DND-41 (cell line): ENCODE data around the gene SDR42E1.
"Not testable (repeated sequence)": the region's sequence is repeated elsewhere in the genome, so short reads cannot be mapped to it uniquely, and the experiment has no call there.

ENCODE experiments used
- ATAC-seq: fragments of 200-7000 bp; cut with Tn5 transposase; 3 replicates; pipeline ENCODE4 v1.9.1; 2021; ENCODE audit warnings: low read depth; ENCODE audit not compliant: insufficient read depth
- DNase-seq: peaks from one replicate; pipeline ENCODE4 v3.0.0-alpha.2; 2020
- H2AFZ ChIP-seq: 2 replicates; pipeline ENCODE4 v1.6.0; 2012; ENCODE audit warnings: low read depth, low read length
- H3K27ac ChIP-seq: 2 replicates; pipeline ENCODE4 v1.5.1; 2012; ENCODE audit warnings: low read length, inconsistent platforms
- H3K27me3 ChIP-seq: fragments of 200-600 bp; sonication (generic); 2 replicates; pipeline ENCODE4 v1.6.0; 2012; ENCODE audit warnings: low read length, mild to moderate bottlenecking, inconsistent platforms; ENCODE audit not compliant: insufficient read depth, poor library complexity
- H3K36me3 ChIP-seq: 2 replicates; pipeline ENCODE4 v1.5.1; 2012; ENCODE audit warnings: low read length, inconsistent platforms; ENCODE audit not compliant: insufficient read depth
- H3K4me1 ChIP-seq: 2 replicates; pipeline ENCODE4 v1.5.1; 2012; ENCODE audit warnings: mild to moderate bottlenecking, low read length; ENCODE audit not compliant: insufficient read depth
- H3K4me2 ChIP-seq: 2 replicates; pipeline ENCODE4 v1.6.0; 2012; ENCODE audit warnings: mild to moderate bottlenecking, moderate library complexity, low read length, inconsistent platforms; ENCODE audit not compliant: insufficient read depth
- H3K4me3 ChIP-seq, 2 experiments: fragments of 200-600 bp in 1 of 2; shearing (Covaris generic) in 1 of 2; 2 replicates each; pipeline ENCODE4 v1.5.1; 2012 to 2016; ENCODE audit warnings: inconsistent platforms in 2 of 2, low read length in 2 of 2, mild to moderate bottlenecking in 2 of 2, low read depth in 1 of 2, moderate library complexity in 1 of 2
- H3K79me2 ChIP-seq: 2 replicates; pipeline ENCODE4 v1.6.0; 2012; ENCODE audit warnings: low read length, inconsistent platforms; ENCODE audit not compliant: insufficient read depth
- H3K9ac ChIP-seq: 2 replicates; pipeline ENCODE4 v1.6.0; 2012; ENCODE audit warnings: low read depth, mild to moderate bottlenecking, inconsistent platforms, low read length, moderate library complexity
- H3K9me3 ChIP-seq: 2 replicates; pipeline ENCODE4 v1.5.1; 2012; ENCODE audit warnings: low read length, moderate library complexity, mild to moderate bottlenecking, inconsistent platforms; ENCODE audit not compliant: insufficient read depth, severe bottlenecking
- H4K20me1 ChIP-seq: 2 replicates; pipeline ENCODE4 v1.6.0; 2012; ENCODE audit warnings: low read length; ENCODE audit not compliant: insufficient read depth
- EZH2 ChIP-seq: IDR thresholded peaks from 3 replicates; pipeline ENCODE4 v1.6.1; 2012; ENCODE audit warnings: borderline replicate concordance, low read depth, mild to moderate bottlenecking, moderate library complexity, low read length, inconsistent platforms; ENCODE audit not compliant: severe bottlenecking
- TF ChIP-seq, protein P1 (sequence below): IDR thresholded peaks from 2 replicates; pipeline ENCODE4 v1.5.1; 2012; ENCODE audit warnings: borderline replicate concordance, low read length, moderate library complexity, mild to moderate bottlenecking; ENCODE audit not compliant: poor library complexity, severe bottlenecking; ENCODE audit errors: extremely low read depth

The SDR42E1 gene

GRCh38 chr16:82016263-82016662, 5.0 kb upstream of the SDR42E1 start:
- DNase-seq (no peak), ATAC-seq (no peak)
- H3K9ac ChIP-seq: no peak overlapping the region
- H2AFZ ChIP-seq: no peak overlapping the region
- TF ChIP-seq EZH2: no peak
- TF ChIP-seq, protein P1, sequence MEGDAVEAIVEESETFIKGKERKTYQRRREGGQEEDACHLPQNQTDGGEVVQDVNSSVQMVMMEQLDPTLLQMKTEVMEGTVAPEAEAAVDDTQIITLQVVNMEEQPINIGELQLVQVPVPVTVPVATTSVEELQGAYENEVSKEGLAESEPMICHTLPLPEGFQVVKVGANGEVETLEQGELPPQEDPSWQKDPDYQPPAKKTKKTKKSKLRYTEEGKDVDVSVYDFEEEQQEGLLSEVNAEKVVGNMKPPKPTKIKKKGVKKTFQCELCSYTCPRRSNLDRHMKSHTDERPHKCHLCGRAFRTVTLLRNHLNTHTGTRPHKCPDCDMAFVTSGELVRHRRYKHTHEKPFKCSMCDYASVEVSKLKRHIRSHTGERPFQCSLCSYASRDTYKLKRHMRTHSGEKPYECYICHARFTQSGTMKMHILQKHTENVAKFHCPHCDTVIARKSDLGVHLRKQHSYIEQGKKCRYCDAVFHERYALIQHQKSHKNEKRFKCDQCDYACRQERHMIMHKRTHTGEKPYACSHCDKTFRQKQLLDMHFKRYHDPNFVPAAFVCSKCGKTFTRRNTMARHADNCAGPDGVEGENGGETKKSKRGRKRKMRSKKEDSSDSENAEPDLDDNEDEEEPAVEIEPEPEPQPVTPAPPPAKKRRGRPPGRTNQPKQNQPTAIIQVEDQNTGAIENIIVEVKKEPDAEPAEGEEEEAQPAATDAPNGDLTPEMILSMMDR: peak; percentile 43
- H3K9me3 ChIP-seq: peaks cover 7% of the 10 kb centered on the region
- no peaks in the 10 kb centered on the region for H3K4me1 ChIP-seq
- no peaks in the 10 kb centered on the region for H4K20me1 ChIP-seq
- H3K27ac ChIP-seq: no peak overlapping the region
- H3K27me3 ChIP-seq: peaks cover 6% of the 10 kb centered on the region
- no peaks in the 10 kb centered on the region for H3K36me3 ChIP-seq
- no peak overlapping the region for H3K4me3 ChIP-seq
- no peaks in the 10 kb centered on the region for H3K79me2 ChIP-seq
- no peak overlapping the region for H3K4me2 ChIP-seq

GRCh38 chr16:82013139-82013538, 1.9 kb upstream of the SDR42E1 start:
- Histone ChIP-seq H2AFZ (no peak overlapping the region), H3K27ac (no peak overlapping the region), H3K27me3 (peaks cover 2% of the 10 kb centered on the region), H4K20me1 (no peaks in the 10 kb centered on the region), H3K9me3 (peaks cover 16% of the 10 kb centered on the region), H3K4me2 (no peak overlapping the region), H3K9ac (no peak overlapping the region), H3K36me3 (no peaks in the 10 kb centered on the region), H3K79me2 (no peaks in the 10 kb centered on the region), H3K4me1 (no peaks in the 10 kb centered on the region), H3K4me3 (no peak overlapping the region)
- no peak for DNase-seq
- ATAC-seq: no peak
- TF ChIP-seq, protein P1: no peak
- no peak for TF ChIP-seq EZH2

DNA sequence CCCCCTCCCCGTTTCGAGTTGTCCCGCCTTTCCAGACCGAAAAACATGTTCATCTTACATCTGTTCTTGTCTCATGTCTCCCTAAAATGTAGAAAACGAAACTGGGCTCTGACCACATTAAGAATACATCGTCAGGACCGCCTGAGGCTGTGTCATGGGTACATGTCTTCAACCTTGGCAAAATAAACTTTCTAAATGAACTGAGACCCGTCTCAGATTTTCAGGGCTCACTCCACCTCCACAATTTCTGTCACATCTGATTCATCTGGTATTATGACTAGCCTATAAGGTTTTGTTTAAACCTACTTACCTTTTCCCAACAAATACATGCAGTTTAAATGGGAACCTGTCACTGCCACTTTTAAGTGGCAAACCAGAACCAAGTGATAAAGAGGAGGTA, 621 bp downstream of the SDR42E1 start:
- Histone ChIP-seq H3K9ac (no peak overlapping the region), H3K4me1 (no peaks in the 10 kb centered on the region), H2AFZ (no peak overlapping the region), H3K9me3 (peaks cover 20% of the 10 kb centered on the region), H3K79me2 (no peaks in the 10 kb centered on the region), H3K36me3 (no peaks in the 10 kb centered on the region), H4K20me1 (no peaks in the 10 kb centered on the region), H3K4me2 (no peak overlapping the region), H3K4me3 (no peak overlapping the region), H3K27me3 (no peaks in the 10 kb centered on the region), H3K27ac (no peak overlapping the region)
- TF ChIP-seq, protein P1: no peak
- no peak for TF ChIP-seq EZH2
- DNase-seq (no peak), ATAC-seq (no peak)

DNA sequence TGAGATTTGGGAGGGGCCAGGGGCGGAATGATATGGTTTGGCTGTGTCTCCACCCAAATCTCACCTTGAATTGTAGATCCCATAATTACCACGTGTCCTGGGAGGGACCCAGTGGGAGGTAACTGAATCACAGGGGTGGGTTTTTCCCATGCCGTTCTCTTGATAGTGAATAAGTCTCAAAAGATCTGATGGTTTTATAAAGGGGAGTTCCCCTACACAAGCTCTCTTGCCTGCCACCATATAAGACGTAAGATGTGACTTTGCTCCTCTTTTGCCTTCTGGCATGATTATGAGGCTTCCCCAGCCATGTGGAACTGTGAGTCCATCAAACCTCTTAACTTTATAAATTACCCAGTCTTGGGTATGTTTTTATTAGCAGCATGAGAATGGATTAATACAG, 1.5 kb downstream of the SDR42E1 start:
- not testable (repeated sequence) for H4K20me1 ChIP-seq, H3K36me3 ChIP-seq, ATAC-seq, H3K27me3 ChIP-seq, H3K4me2 ChIP-seq, H3K79me2 ChIP-seq, H3K4me1 ChIP-seq, H2AFZ ChIP-seq, DNase-seq, H3K9ac ChIP-seq, H3K27ac ChIP-seq, H3K4me3 ChIP-seq
- H3K9me3 ChIP-seq: peaks cover 15% of the 10 kb centered on the region
